SK-N-SH (cell line): Measurements from ENCODE around the gene AP3D1. TPM values are rescaled to one million over a fixed set of nuclear protein-coding genes. Genes with fewer than 3 reads are reported as not detected.

Source experiments
- CTCF ChIA-PET: fragments of 300-600, 350-600 bp; formaldehyde crosslinking; extraction: SDS; loops from one replicate; lab custom pipeline; 2021; lab: Yijun Ruan, JAX
- POLR2A ChIA-PET: fragments of 350-600 bp; sonication (Branson Sonifier 250); formaldehyde crosslinking; extraction: SDS; loops from one replicate; lab custom pipeline; 2020; ENCODE audit warnings: antibody characterized with exemption, inconsistent platforms; lab: Yijun Ruan, JAX
- DNase-seq: peaks from one replicate; pipeline ENCODE4 v3.0.0; 2012
- H2AFZ ChIP-seq: fragments of 200-600 bp; sonication (generic); 2 replicates; pipeline ENCODE4 v1.8.1; 2016; ENCODE audit warnings: antibody characterized with exemption, mild to moderate bottlenecking, low read depth
- H3F3A ChIP-seq: fragments of 200-600 bp; sonication (generic); replicated peaks from 2 replicates; pipeline ENCODE3; 2016; ENCODE audit warnings: antibody characterized with exemption, mild to moderate bottlenecking; ENCODE audit not compliant: insufficient read depth
- H3K27ac ChIP-seq, 2 experiments: fragments of 200-500 bp in 1 of 2; fragments of 200-600 bp in 1 of 2; sonication (Bioruptor generic) in 1 of 2; sonication (generic), shearing (Covaris generic) in 1 of 2; 2 replicates each; pipeline versions ENCODE4 v1.5.1 to v1.6.1; 2014 to 2016; ENCODE audit warnings: low read depth in 2 of 2, inconsistent platforms in 1 of 2, low read length in 1 of 2, mild to moderate bottlenecking in 1 of 2, mixed read lengths in 1 of 2
- H3K27me3 ChIP-seq: fragments of 200-600 bp; sonication (generic), shearing (Covaris generic); 2 replicates; pipeline ENCODE4 v1.6.1; 2016; ENCODE audit warnings: mixed run types; ENCODE audit not compliant: insufficient read depth
- H3K36me3 ChIP-seq, 2 experiments: fragments of 200-500 bp in 1 of 2; fragments of 200-600 bp in 1 of 2; sonication (Bioruptor generic) in 1 of 2; sonication (generic) in 1 of 2; replicated peaks in 1 of 2; 2 replicates each; pipeline versions ENCODE3 to v1.5.1; 2014 to 2016; ENCODE audit warnings: low read length in 1 of 2, mild to moderate bottlenecking in 1 of 2; ENCODE audit not compliant: insufficient read depth in 2 of 2, control insufficient read depth in 1 of 2
- H3K4me1 ChIP-seq, 2 experiments: fragments of 200-500 bp in 1 of 2; fragments of 200-600 bp in 1 of 2; sonication (Bioruptor generic) in 1 of 2; sonication (generic), shearing (Covaris generic) in 1 of 2; 2 replicates each; pipeline versions ENCODE4 v1.5.1 to v1.6.1; 2014 to 2016; ENCODE audit warnings: low read depth in 1 of 2, low read length in 1 of 2, mixed run types in 1 of 2; ENCODE audit not compliant: insufficient read depth in 2 of 2, control insufficient read depth in 1 of 2
- H3K4me2 ChIP-seq: fragments of 200-600 bp; sonication (generic), shearing (Covaris generic); 2 replicates; pipeline ENCODE4 v1.6.1; 2017; ENCODE audit warnings: mixed run types
- H3K4me3 ChIP-seq, 2 experiments: fragments of 200-500 bp in 1 of 2; fragments of 200-600 bp in 1 of 2; sonication (Bioruptor generic) in 1 of 2; sonication (generic), shearing (Covaris generic) in 1 of 2; 2 replicates each; pipeline versions ENCODE4 v1.5.1 to v1.8.1; 2014 to 2016; ENCODE audit warnings: low read depth in 2 of 2, inconsistent platforms in 1 of 2, low read length in 1 of 2, mild to moderate bottlenecking in 1 of 2, mixed read lengths in 1 of 2, moderate library complexity in 1 of 2
- H3K79me2 ChIP-seq: fragments of 200-600 bp; sonication (generic); 2 replicates; pipeline ENCODE4 v1.8.1; 2017; ENCODE audit warnings: mild to moderate bottlenecking; ENCODE audit not compliant: insufficient read depth
- H3K9ac ChIP-seq: fragments of 200-600 bp; sonication (generic); 2 replicates; pipeline ENCODE4 v1.6.1; 2017; ENCODE audit warnings: mixed run types
- H3K9me2 ChIP-seq: fragments of 200-600 bp; sonication (generic); 2 replicates; pipeline ENCODE4 v1.6.1; 2017; ENCODE audit warnings: mixed run types
- H3K9me3 ChIP-seq: fragments of 200-600 bp; sonication (generic); 2 replicates; pipeline ENCODE4 v1.6.1; 2017; ENCODE audit warnings: mixed run types, mild to moderate bottlenecking, moderate library complexity
- H4K20me1 ChIP-seq: fragments of 200-600 bp; sonication (generic); 2 replicates; pipeline ENCODE4 v1.6.1; 2017; ENCODE audit warnings: mild to moderate bottlenecking, mixed run types; ENCODE audit not compliant: insufficient read depth
- ELF1 ChIP-seq: IDR thresholded peaks from 2 replicates; pipeline ENCODE4 v1.4.0; 2012
- EZH2phosphoT487 ChIP-seq: fragments of 200-600 bp; sonication (generic); IDR thresholded peaks from 2 replicates; pipeline ENCODE4 v1.6.1; 2017; ENCODE audit warnings: low read depth, mixed run types, mild to moderate bottlenecking, antibody characterized with exemption, moderate library complexity, borderline replicate concordance
- FOSL2 ChIP-seq: IDR thresholded peaks from 2 replicates; pipeline ENCODE4 v1.4.0; 2012; ENCODE audit warnings: low read depth, mild to moderate bottlenecking, moderate library complexity, borderline replicate concordance
- FOXM1 ChIP-seq: IDR thresholded peaks from 2 replicates; pipeline ENCODE4 v1.4.0; 2012; ENCODE audit warnings: low read depth, mild to moderate bottlenecking
- JUND ChIP-seq: IDR thresholded peaks from 2 replicates; pipeline ENCODE4 v1.4.0; 2012
- MEF2A ChIP-seq: IDR thresholded peaks from 2 replicates; pipeline ENCODE4 v1.4.0; 2012; ENCODE audit warnings: low read depth, borderline replicate concordance
- NFIC ChIP-seq: IDR thresholded peaks from 2 replicates; pipeline ENCODE4 v1.4.0; 2012; ENCODE audit warnings: borderline replicate concordance
- NRF1 ChIP-seq: IDR thresholded peaks from 2 replicates; pipeline ENCODE4 v1.6.1; 2012; ENCODE audit warnings: low read depth, mild to moderate bottlenecking, low read length
- POLR2AphosphoS5 ChIP-seq: IDR thresholded peaks from 2 replicates; pipeline ENCODE4 v1.6.1; 2012; ENCODE audit warnings: low read depth, low read length
- RCOR1 ChIP-seq: fragments of 150-350 bp; IDR thresholded peaks from 2 replicates; pipeline ENCODE4 v1.6.1; 2017; ENCODE audit warnings: antibody characterized with exemption, low read length
- RFX5 ChIP-seq: IDR thresholded peaks from 2 replicates; pipeline ENCODE4 v1.6.1; 2012; ENCODE audit warnings: mild to moderate bottlenecking, improper control_type of control experiment, low read length
- SIN3A ChIP-seq: IDR thresholded peaks from 2 replicates; pipeline ENCODE4 v1.6.1; 2012; ENCODE audit warnings: low read depth, mild to moderate bottlenecking, low read length, moderate library complexity, borderline replicate concordance
- SMC3 ChIP-seq: IDR thresholded peaks from 2 replicates; pipeline ENCODE4 v1.6.1; 2012; ENCODE audit warnings: low read depth, low read length, improper control_type of control experiment
- TAF1 ChIP-seq: IDR thresholded peaks from 2 replicates; pipeline ENCODE4 v1.6.1; 2012; ENCODE audit warnings: low read depth, mild to moderate bottlenecking, low read length, moderate library complexity, borderline replicate concordance
- TCF12 ChIP-seq: IDR thresholded peaks from 2 replicates; pipeline ENCODE4 v1.4.0; 2012
- TEAD4 ChIP-seq: IDR thresholded peaks from 2 replicates; pipeline ENCODE4 v1.4.0; 2012; ENCODE audit warnings: mild to moderate bottlenecking, borderline replicate concordance; ENCODE audit not compliant: insufficient read depth
- YY1 ChIP-seq: IDR thresholded peaks from 2 replicates; pipeline ENCODE4 v1.4.0; 2012; ENCODE audit warnings: low read depth, mild to moderate bottlenecking
- WGBS: methylation state at CpG from one replicate; pipeline ENCODE4 v1.1.6; 2017; ENCODE audit warnings: low lambda C conversion rate; 5-methylcytosine and 5-hydroxymethylcytosine counted together
- polyA plus RNA-seq, 3 experiments: library from polyadenylated mRNA; depleted of rRNA; stranded (reverse); fragments of >200 nt; gene quantifications; 2 replicates each; pipeline ENCODE4 v1.2.3, GENCODE V29; 2012
- TF ChIP-seq, protein P1 (sequence below): IDR thresholded peaks from 2 replicates; pipeline ENCODE4 v1.4.0; 2012; ENCODE audit warnings: low read depth, borderline replicate concordance
- TF ChIP-seq, protein P2 (sequence below): fragments of 150-350 bp; IDR thresholded peaks from 2 replicates; pipeline ENCODE4 v1.6.1; 2016; ENCODE audit warnings: mild to moderate bottlenecking, low read depth, low read length
- TF ChIP-seq, protein P3 (sequence below): IDR thresholded peaks from 2 replicates; pipeline ENCODE4 v1.4.0; 2012; ENCODE audit warnings: low read depth, borderline replicate concordance
- TF ChIP-seq, protein P4 (sequence below): fragments of 200-600 bp; sonication (generic); IDR thresholded peaks from 2 replicates; pipeline ENCODE4 v1.6.1; 2017; ENCODE audit warnings: antibody characterized with exemption, mild to moderate bottlenecking, moderate library complexity

Gene AP3D1
- polyA plus RNA-seq, 1 of the 3 experiments (the other 2 are of a cell fraction): 127 TPM

DNA sequence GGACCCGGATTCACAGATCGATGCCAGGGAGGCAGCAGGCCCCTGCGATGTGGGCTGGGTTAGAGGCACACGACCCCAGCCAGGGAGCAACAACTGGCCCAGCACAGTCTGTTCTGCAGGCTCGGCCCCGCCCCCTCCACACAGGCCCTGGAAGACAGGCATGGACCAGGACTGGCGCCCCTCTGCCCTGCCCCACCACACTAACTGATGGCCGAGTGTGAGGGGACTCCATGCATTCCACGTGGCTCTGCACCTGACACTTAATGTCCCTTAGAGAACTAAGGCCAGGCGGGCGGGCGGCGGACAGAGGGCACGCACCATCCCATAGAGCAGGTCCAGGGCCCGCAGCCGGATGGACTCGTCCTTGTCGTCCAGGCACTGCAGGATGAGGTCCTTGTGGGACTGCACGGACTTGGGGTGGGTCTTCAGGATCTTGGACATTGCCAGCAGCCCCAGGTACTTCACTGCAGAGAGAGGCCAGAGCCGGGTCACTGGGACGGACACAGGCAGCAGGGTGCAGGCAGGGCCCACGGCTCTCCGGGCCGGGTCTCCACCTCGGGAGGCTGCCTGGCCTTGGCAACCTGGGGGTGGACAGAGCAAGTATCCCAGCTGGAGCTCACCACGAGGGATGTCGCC is 29.8 kb downstream of the AP3D1 start:
- POLR2A ChIA-PET: interaction anchor here (0.6 kb wide), 1 partner anchor 34 kb away, joined by 3 read pairs; no protein-coding TSS in a partner anchor

DNA sequence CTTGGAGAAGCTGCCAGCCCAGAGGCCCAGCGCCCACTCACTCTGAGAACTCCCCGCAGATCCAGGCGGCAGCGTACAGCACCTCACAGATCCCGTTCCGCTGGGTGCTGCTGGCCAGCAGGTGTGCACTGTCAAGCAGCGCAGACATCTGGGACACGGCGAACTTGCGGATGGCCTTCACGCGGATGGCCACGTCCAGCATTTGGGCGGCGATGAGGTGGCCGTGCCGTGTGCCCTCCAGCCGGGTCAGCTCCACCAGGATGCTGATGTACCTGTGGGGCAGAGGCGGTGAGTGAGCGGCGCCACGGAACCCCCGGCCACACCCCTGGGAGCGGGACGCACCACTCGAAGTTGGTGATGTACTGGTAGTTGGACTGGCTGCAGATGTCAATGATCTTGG is 30.5 kb downstream of the AP3D1 start:
- no peak overlapping the region for H3K9ac ChIP-seq
- H3K27me3 ChIP-seq: no peaks in the 10 kb centered on the region
- H3K9me3 ChIP-seq: no peaks in the 10 kb centered on the region
- WGBS: 94% methylated on average over 21 of the region's 26 CpGs
- H4K20me1 ChIP-seq: peaks cover 39% of the 10 kb centered on the region
- no peaks in the 10 kb centered on the region for H3F3A ChIP-seq
- no peak for TF ChIP-seq YY1
- TF ChIP-seq, protein P1, sequence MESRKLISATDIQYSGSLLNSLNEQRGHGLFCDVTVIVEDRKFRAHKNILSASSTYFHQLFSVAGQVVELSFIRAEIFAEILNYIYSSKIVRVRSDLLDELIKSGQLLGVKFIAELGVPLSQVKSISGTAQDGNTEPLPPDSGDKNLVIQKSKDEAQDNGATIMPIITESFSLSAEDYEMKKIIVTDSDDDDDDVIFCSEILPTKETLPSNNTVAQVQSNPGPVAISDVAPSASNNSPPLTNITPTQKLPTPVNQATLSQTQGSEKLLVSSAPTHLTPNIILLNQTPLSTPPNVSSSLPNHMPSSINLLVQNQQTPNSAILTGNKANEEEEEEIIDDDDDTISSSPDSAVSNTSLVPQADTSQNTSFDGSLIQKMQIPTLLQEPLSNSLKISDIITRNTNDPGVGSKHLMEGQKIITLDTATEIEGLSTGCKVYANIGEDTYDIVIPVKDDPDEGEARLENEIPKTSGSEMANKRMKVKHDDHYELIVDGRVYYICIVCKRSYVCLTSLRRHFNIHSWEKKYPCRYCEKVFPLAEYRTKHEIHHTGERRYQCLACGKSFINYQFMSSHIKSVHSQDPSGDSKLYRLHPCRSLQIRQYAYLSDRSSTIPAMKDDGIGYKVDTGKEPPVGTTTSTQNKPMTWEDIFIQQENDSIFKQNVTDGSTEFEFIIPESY: no peak
- TF ChIP-seq EZH2phosphoT487: no peak
- no peak for TF ChIP-seq POLR2AphosphoS5
- no peak for TF ChIP-seq NRF1
- no peak for TF ChIP-seq NFIC
- TF ChIP-seq RCOR1: no peak
- no peak for TF ChIP-seq RFX5
- TF ChIP-seq TCF12: no peak
- no peak for TF ChIP-seq TAF1
- TF ChIP-seq, protein P2, sequence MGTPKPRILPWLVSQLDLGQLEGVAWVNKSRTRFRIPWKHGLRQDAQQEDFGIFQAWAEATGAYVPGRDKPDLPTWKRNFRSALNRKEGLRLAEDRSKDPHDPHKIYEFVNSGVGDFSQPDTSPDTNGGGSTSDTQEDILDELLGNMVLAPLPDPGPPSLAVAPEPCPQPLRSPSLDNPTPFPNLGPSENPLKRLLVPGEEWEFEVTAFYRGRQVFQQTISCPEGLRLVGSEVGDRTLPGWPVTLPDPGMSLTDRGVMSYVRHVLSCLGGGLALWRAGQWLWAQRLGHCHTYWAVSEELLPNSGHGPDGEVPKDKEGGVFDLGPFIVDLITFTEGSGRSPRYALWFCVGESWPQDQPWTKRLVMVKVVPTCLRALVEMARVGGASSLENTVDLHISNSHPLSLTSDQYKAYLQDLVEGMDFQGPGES: no peak
- no peak for TF ChIP-seq MEF2A
- TF ChIP-seq, protein P3, sequence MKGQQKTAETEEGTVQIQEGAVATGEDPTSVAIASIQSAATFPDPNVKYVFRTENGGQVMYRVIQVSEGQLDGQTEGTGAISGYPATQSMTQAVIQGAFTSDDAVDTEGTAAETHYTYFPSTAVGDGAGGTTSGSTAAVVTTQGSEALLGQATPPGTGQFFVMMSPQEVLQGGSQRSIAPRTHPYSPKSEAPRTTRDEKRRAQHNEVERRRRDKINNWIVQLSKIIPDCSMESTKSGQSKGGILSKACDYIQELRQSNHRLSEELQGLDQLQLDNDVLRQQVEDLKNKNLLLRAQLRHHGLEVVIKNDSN: no peak
- TF ChIP-seq ELF1: no peak
- no peak for TF ChIP-seq SMC3
- TF ChIP-seq FOXM1: no peak
- no peak for TF ChIP-seq TEAD4
- no peak for TF ChIP-seq JUND
- no peak for TF ChIP-seq FOSL2
- TF ChIP-seq, all 33 proteins: peak for 0
- POLR2A ChIA-PET: interaction anchor here (0.6 kb wide), 1 partner anchor 35 kb away, joined by 3 read pairs; no protein-coding TSS in a partner anchor
- no peak overlapping the region for H3K4me3 ChIP-seq
- H3K4me1 ChIP-seq: no peaks in the 10 kb centered on the region
- H3K4me2 ChIP-seq: no peak overlapping the region
- no peak for DNase-seq
- H3K79me2 ChIP-seq: peaks cover 12% of the 10 kb centered on the region; the same call in 1 of the 2 replicates
- no peaks in the 10 kb centered on the region for H3K9me2 ChIP-seq
- H3K27ac ChIP-seq: no peak overlapping the region
- CTCF ChIA-PET: interaction anchor here (0.6 to 1.0 kb wide), 2 partner anchors 9 to 121 kb away, joined by 3 read pairs; no protein-coding TSS in a partner anchor
- H2AFZ ChIP-seq: no peak overlapping the region
- H3K36me3 ChIP-seq: peaks cover 18 to 83% of the 10 kb centered on the region in 2 experiments

More for the DNA sequence above, 29.8 kb downstream of the AP3D1 start:
- no peak overlapping the region for H3K4me2 ChIP-seq
- H3K9ac ChIP-seq: no peak overlapping the region
- H3K27me3 ChIP-seq: no peaks in the 10 kb centered on the region
- H3K4me3 ChIP-seq: no peak overlapping the region
- H3K79me2 ChIP-seq: peaks cover 15% of the 10 kb centered on the region; the same call in 1 of the 2 replicates
- no peak for DNase-seq
- TF ChIP-seq, protein P4, sequence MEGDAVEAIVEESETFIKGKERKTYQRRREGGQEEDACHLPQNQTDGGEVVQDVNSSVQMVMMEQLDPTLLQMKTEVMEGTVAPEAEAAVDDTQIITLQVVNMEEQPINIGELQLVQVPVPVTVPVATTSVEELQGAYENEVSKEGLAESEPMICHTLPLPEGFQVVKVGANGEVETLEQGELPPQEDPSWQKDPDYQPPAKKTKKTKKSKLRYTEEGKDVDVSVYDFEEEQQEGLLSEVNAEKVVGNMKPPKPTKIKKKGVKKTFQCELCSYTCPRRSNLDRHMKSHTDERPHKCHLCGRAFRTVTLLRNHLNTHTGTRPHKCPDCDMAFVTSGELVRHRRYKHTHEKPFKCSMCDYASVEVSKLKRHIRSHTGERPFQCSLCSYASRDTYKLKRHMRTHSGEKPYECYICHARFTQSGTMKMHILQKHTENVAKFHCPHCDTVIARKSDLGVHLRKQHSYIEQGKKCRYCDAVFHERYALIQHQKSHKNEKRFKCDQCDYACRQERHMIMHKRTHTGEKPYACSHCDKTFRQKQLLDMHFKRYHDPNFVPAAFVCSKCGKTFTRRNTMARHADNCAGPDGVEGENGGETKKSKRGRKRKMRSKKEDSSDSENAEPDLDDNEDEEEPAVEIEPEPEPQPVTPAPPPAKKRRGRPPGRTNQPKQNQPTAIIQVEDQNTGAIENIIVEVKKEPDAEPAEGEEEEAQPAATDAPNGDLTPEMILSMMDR: no peak
- TF ChIP-seq NFIC: no peak
- TF ChIP-seq TEAD4: no peak
- TF ChIP-seq FOSL2: no peak
- no peak for TF ChIP-seq JUND
- TF ChIP-seq ELF1: no peak
- TF ChIP-seq SIN3A: no peak
- WGBS: 96% methylated on average over 16 of the region's 27 CpGs
- H3K9me3 ChIP-seq: no peaks in the 10 kb centered on the region
- H3K27ac ChIP-seq: no peak overlapping the region
- H3K9me2 ChIP-seq: no peaks in the 10 kb centered on the region
- peaks cover 42% of the 10 kb centered on the region for H4K20me1 ChIP-seq
- no peaks in the 10 kb centered on the region for H3K4me1 ChIP-seq
- H3K36me3 ChIP-seq: peaks cover 20 to 80% of the 10 kb centered on the region in 2 experiments
- no peaks in the 10 kb centered on the region for H3F3A ChIP-seq
- no peak overlapping the region for H2AFZ ChIP-seq
- CTCF ChIA-PET: no interaction called here
